ENCODE results near the gene RAD51B.

RAD51B gene

DNA sequence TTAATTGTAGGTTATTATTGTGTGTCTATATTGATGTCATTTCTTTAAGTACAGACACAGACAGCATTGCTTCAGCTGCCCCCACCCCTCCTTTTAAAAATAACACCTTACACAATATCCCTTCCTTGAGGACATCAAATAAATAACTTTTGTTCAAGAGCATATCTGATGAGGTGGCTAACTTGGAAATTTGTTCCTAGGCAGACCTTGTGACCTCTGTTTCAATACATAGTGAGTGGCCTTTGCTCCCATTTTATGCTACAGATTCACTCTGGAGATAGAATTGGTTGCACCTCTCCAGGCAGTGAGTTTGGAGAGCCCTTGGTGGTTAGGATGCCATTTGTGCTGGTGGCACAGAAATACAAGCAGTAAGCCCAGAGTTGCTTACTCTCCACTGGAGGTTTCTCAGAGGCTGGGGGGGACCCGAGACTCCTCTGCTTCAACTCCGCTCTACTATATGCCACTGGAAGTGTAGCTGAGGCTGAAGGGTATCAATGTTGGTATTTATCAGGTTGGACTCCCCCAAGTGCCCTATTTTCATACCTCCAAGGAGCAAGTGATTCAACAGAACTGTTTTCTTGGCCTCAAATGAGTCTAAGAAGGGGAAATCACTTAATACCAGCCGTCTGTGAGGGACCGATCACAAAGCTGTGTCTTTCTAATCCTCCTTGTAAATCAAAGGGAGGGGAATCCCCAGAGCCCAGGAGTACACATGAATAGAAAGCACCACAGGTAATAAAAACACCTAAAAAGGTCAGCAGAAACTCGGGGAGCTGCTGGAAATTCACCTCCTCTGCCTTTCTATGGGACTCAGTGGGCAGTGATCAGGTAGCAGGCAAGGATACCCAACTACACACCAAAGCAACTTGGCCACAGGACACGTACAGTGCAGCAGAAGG, 463.1 kb downstream of the RAD51B start:
- TF ChIP-seq, protein P1, sequence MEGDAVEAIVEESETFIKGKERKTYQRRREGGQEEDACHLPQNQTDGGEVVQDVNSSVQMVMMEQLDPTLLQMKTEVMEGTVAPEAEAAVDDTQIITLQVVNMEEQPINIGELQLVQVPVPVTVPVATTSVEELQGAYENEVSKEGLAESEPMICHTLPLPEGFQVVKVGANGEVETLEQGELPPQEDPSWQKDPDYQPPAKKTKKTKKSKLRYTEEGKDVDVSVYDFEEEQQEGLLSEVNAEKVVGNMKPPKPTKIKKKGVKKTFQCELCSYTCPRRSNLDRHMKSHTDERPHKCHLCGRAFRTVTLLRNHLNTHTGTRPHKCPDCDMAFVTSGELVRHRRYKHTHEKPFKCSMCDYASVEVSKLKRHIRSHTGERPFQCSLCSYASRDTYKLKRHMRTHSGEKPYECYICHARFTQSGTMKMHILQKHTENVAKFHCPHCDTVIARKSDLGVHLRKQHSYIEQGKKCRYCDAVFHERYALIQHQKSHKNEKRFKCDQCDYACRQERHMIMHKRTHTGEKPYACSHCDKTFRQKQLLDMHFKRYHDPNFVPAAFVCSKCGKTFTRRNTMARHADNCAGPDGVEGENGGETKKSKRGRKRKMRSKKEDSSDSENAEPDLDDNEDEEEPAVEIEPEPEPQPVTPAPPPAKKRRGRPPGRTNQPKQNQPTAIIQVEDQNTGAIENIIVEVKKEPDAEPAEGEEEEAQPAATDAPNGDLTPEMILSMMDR (IDR thresholded peaks at IDR 0.05; ENCODE audit: low read depth, low read length, missing control alignments) = no peak
- no peak overlapping the region for H3K27ac ChIP-seq
- no peak overlapping the region for H3K4me3 ChIP-seq (ENCODE audit: low read depth, low read length)

DNA sequence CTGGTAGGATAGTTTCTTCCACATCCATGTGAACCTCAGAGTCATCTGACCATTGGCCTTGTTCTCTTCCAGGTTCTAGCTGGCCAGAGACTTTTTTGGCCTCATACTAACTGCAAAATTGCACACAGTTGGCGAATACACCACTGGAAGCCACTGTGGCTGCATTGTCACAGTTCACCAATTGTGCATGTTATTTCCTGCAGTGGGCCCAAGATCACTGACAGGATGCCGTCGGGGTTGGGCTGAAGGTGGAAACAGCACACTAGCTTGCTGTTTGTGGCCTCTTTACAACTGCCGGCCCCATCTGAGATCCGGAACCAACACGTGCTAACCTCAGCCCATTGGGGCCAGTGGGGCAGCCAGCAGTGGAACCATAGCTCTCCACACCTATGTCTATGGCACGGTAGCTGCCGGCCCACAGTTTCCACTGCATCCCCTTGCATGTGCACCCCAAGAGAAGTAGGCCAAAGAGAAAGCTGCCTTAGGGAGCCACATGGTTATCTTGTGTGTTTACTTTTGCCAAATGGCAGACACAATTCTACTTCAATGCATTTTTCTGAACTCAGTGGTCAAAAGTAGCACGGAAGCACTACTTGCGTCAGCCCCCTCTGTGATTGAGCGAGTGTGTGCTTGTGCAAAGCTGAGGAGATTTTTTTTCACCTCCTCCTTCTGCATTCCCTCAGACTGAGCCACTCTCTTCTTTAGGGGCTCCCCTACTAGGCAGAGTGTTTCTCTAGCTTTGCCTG, 464.0 kb downstream of the RAD51B start:
- no peak for DNase-seq
- Histone ChIP-seq H3K36me3 (replicated peaks) (no peaks in the 10 kb centered on the region), H3K27me3 (replicated peaks) (no peaks in the 10 kb centered on the region), H3K4me3 (ENCODE audit: low read depth, low read length) (no peak overlapping the region), H3K27ac (no peak overlapping the region)
- in situ Hi-C loops (cut with HindIII; ENCODE audit: low pct_ligation_motif_present, low sequenced_read_pairs) = no loop called here
- TF ChIP-seq, protein P1 (IDR thresholded peaks at IDR 0.05; ENCODE audit: low read depth, low read length, missing control alignments) = no peak

More for the DNA sequence above, 463.1 kb downstream of the RAD51B start:
- DNase-seq = no peak
- Histone ChIP-seq H3K36me3 (replicated peaks) (no peaks in the 10 kb centered on the region), H3K27me3 (replicated peaks) (no peaks in the 10 kb centered on the region)
- in situ Hi-C loops (cut with HindIII; ENCODE audit: low pct_ligation_motif_present, low sequenced_read_pairs) = no loop called here

DNA sequence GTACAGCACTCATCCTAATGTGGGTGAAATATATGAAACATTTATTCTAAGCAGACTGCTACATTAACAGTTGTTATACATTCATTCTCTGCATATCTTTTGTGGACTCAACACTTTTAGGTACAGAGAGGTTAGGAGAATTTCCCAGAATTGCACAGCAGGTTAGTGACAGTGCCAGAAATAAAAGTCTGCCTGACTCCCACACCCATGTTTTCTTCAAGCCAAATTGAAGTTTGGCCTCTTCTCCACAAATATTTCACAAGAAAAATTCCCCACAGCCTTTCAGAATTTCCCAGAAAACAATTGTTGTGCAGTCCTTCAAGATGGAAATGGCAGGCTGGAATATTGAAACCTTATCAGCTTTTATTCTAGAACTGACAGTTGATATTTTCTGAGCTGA, 464.8 kb downstream of the RAD51B start:
- H3K27ac ChIP-seq = no peak overlapping the region
- no peaks in the 10 kb centered on the region for H3K36me3 ChIP-seq (replicated peaks)
- no peaks in the 10 kb centered on the region for H3K27me3 ChIP-seq (replicated peaks)
- in situ Hi-C loops (cut with HindIII; ENCODE audit: low pct_ligation_motif_present, low sequenced_read_pairs) = no loop called here
- TF ChIP-seq, protein P1 (IDR thresholded peaks at IDR 0.05; ENCODE audit: low read depth, low read length, missing control alignments) = no peak
- DNase-seq = no peak
- no peak overlapping the region for H3K4me3 ChIP-seq (ENCODE audit: low read depth, low read length)

GRCh38 chr14:68284834-68285233, 465.3 kb downstream of the RAD51B start:
- TF ChIP-seq, protein P1 (IDR thresholded peaks at IDR 0.05; ENCODE audit: low read depth, low read length, missing control alignments) = no peak
- no peak for DNase-seq
- in situ Hi-C loops (cut with HindIII; ENCODE audit: low pct_ligation_motif_present, low sequenced_read_pairs) = no loop called here
- H3K36me3 ChIP-seq (replicated peaks) = no peaks in the 10 kb centered on the region
- H3K4me3 ChIP-seq (ENCODE audit: low read depth, low read length) = no peak overlapping the region
- H3K27ac ChIP-seq = no peak overlapping the region
- H3K27me3 ChIP-seq (replicated peaks) = no peaks in the 10 kb centered on the region

GRCh38 chr14:68285421-68286179, 466.0 kb downstream of the RAD51B start:
- DNase-seq = no peak
- TF ChIP-seq, protein P1 (IDR thresholded peaks at IDR 0.05; ENCODE audit: low read depth, low read length, missing control alignments) = no peak
- H3K27ac ChIP-seq = no peak overlapping the region
- H3K27me3 ChIP-seq (replicated peaks) = no peaks in the 10 kb centered on the region
- no peaks in the 10 kb centered on the region for H3K36me3 ChIP-seq (replicated peaks)
- in situ Hi-C loops (cut with HindIII; ENCODE audit: low pct_ligation_motif_present, low sequenced_read_pairs) = no loop called here
- H3K4me3 ChIP-seq (ENCODE audit: low read depth, low read length) = no peak overlapping the region
